Naive thymus-derived CD8-positive, alpha-beta T cell (primary cell): ENCODE measurements around the gene TSPAN18. TPM values are rescaled to one million over a fixed set of nuclear protein-coding genes. Genes with fewer than 3 reads are reported as not detected.

Source experiments
- ATAC-seq, 2 donors: fragments of 150-1000 bp; cut with Tn5 transposase in 1 of 2; sonication (Bioruptor Pico), chemical (Tn5 transposase) in 1 of 2; 1 replicate in 1 of 2; 2 replicates in 1 of 2; pipeline ENCODE4 v1.10.0; 2021; ENCODE audit warnings: mild to moderate bottlenecking in 2 of 2, moderate library complexity in 2 of 2
- POLR2A ChIA-PET: fragments of 350-600 bp; sonication (Branson Sonifier 250); formaldehyde crosslinking; loops from one replicate; lab custom pipeline; 2021; ENCODE audit warnings: antibody characterized with exemption; lab: Charles Lee
- DNase-seq, 10 donors: peaks; one replicate each; pipeline versions ENCODE4 v3.0.0 to v3.0.0-alpha.2; 2020 to 2022
- H3K27ac Mint-ChIP-seq, 10 donors: one replicate each; pipeline ENCODE4 v1.8.0; 2020 to 2022; ENCODE audit warnings: mild to moderate bottlenecking in 10 of 10, mixed read lengths in 10 of 10, moderate library complexity in 4 of 10, inconsistent platforms in 1 of 10
- H3K27me3 Mint-ChIP-seq, 5 donors: one replicate each; pipeline ENCODE4 v1.8.0; 2021 to 2022; ENCODE audit warnings: mixed read lengths in 5 of 5
- H3K36me3 Mint-ChIP-seq, 3 donors: one replicate each; pipeline ENCODE4 v1.8.0; 2020 to 2022; ENCODE audit warnings: mixed read lengths in 3 of 3, mild to moderate bottlenecking in 2 of 3, inconsistent platforms in 1 of 3
- H3K4me1 Mint-ChIP-seq, 4 donors: one replicate each; pipeline ENCODE4 v1.8.0; 2021 to 2022; ENCODE audit warnings: mixed read lengths in 4 of 4
- H3K4me3 Mint-ChIP-seq, 10 donors: one replicate each; pipeline ENCODE4 v1.8.0; 2020 to 2022; ENCODE audit warnings: mild to moderate bottlenecking in 10 of 10, mixed read lengths in 10 of 10, moderate library complexity in 6 of 10, inconsistent platforms in 1 of 10
- H3K9me3 Mint-ChIP-seq, 9 donors: one replicate each; pipeline ENCODE4 v1.8.0; 2020 to 2022; ENCODE audit warnings: mixed read lengths in 9 of 9, mild to moderate bottlenecking in 3 of 9, inconsistent platforms in 1 of 9, moderate library complexity in 1 of 9
- polyA plus RNA-seq, 3 donors: library from polyadenylated mRNA; unstranded; fragments of 300-500 nt; fragmentation: Illumina TruSeq; gene quantifications; one replicate each; pipeline ENCODE4 v1.2.3, GENCODE V29; 2021
- total RNA-seq, 8 experiments: library from RNA in 2 of 8; stranded (reverse) in 2 of 8; gene quantifications; one replicate each; pipeline ENCODE4 v1.2.3 and lab custom pipeline; 2021 to 2026

Gene TSPAN18
- total and polyA plus RNA-seq, 5 experiments from 2014 or later: 0.73 to 5.5 (median 1.5) TPM

DNA sequence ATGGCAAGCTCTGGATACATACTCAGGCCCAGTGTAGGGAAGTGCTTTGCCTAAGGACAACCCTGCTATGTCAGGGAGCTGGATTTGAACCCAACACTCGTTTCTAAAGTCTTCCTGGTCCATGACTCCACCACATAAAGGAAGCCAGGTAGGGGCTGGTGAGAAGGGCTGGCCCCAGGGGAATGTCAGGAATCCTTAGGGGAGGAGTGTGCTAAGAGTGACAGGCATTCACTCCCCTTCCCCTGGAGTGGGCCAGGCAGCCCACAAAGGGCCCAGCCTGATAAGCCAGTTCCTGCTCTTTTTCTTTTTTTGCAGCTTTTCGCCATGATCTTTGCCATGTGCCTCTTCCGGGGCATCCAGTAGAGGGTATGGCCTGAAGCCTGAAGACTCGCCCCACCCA, 202.1 kb downstream of the TSPAN18 start:
- Mint-ChIP-seq H3K27ac (no peak overlapping the region), H3K27me3 (peaks cover 0 to 2% (median 0%) of the 10 kb centered on the region in 5 donors), H3K4me3 (no peak overlapping the region), H3K4me1 (peaks cover 0 to 5% (median 4%) of the 10 kb centered on the region in 4 donors), H3K9me3 (no peaks in the 10 kb centered on the region), H3K36me3 (peaks cover 0 to 5% (median 0%) of the 10 kb centered on the region in 3 donors)
- no peak for ATAC-seq
- no peak for DNase-seq
- POLR2A ChIA-PET: no interaction called here

DNA sequence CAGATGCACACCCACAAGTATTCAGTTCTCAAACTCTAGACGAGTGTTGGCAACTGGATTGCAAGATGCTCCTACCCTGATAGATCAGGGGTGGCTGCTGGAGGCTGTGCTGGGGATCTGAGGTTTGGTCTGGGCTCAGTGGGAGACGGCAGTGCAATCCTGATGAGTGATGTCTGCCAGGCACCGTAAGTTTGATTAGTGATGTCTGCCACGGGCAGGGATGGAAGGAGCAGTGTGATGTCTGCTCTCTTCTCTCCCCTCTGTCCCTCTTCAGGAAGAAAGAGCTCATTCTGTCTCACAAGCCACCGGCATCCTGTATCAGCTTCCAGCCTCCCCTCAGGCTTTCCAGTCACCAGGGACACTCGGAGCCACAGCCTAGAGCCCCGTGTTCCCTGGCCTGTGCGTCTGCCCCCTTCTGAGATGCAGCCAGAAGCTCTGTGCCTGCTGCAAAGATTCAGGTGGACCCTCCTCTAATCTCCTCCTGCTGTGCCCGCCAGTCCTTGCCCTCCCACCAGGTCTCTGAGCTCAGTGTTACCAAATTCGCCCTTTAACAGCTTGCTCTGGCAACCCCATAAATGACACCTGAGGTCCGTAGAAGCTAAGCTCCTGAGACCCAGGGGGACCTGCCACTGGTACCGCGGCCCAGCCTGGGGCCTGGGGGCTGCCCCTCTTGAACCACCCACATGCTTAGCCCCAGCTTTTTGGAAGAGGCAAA, 204.0 kb downstream of the TSPAN18 start:
- no peak for DNase-seq
- H3K27ac Mint-ChIP-seq: peak overlapping the region in 3 of 10 donors; percentile 46 to 59 (median 48)
- peaks cover 0 to 2% (median 0%) of the 10 kb centered on the region in 5 donors for H3K27me3 Mint-ChIP-seq
- H3K9me3 Mint-ChIP-seq: no peaks in the 10 kb centered on the region
- peaks cover 0 to 5% (median 4%) of the 10 kb centered on the region in 4 donors for H3K4me1 Mint-ChIP-seq
- POLR2A ChIA-PET: interaction anchor here (1.7 kb wide), 1 partner anchor 172 kb away, joined by 3 read pairs; no protein-coding TSS in a partner anchor
- peaks cover 0 to 5% (median 0%) of the 10 kb centered on the region in 3 donors for H3K36me3 Mint-ChIP-seq
- H3K4me3 Mint-ChIP-seq: no peak overlapping the region
- ATAC-seq: no peak

DNA sequence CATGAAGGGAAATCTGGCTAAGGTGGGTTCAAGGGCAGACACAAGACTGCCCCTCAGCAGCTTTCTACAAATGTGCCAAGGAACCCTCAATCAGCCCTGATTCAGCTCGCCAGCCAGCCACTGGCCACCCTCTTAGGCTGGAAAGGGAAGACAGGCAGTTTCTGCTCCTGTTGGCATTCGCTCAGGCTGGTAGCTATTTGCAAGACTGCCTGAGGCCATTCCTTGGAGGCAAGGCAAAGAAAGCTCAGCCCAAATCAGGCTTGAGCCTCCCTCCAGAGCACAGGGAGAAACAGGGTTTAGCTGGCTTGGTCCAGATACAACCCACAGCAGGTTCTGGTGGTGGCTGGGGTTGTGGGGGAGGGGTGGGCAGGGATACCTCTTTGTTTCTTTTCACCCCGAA, 204.7 kb downstream of the TSPAN18 start:
- H3K27ac Mint-ChIP-seq: peak overlapping the region in 1 of 10 donors; percentile 48
- ATAC-seq (no peak), DNase-seq (no peak)
- H3K36me3 Mint-ChIP-seq: peaks cover 0 to 5% (median 0%) of the 10 kb centered on the region in 3 donors
- POLR2A ChIA-PET: interaction anchor here (1.7 kb wide), 1 partner anchor 171 kb away, joined by 3 read pairs; no protein-coding TSS in a partner anchor
- H3K4me3 Mint-ChIP-seq: no peak overlapping the region
- H3K27me3 Mint-ChIP-seq: peaks cover 0 to 2% (median 0%) of the 10 kb centered on the region in 5 donors
- peaks cover 2 to 5% (median 4%) of the 10 kb centered on the region in 4 donors for H3K4me1 Mint-ChIP-seq
- H3K9me3 Mint-ChIP-seq: no peaks in the 10 kb centered on the region

DNA sequence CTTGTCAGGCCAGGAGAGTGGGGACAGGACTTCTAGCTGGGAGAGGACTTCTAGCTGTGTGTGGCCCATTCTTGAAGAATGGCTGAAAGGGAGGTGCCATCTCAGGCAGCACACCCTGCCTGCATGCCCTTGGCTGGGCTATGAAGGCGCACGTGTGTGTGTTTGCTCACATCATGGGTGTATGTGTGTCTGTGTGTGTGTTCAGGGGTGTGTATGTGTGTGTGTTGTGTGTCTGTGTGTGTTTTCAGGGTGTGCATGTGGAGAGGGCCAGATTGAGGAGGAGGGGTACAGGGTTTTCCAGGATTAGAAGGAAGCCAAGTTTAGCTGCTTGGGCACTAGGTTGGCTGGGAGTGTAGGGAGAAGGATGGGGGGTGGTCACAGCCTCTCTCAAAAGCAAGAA, 207.3 kb downstream of the TSPAN18 start:
- H3K27me3 Mint-ChIP-seq: no peaks in the 10 kb centered on the region
- POLR2A ChIA-PET: no interaction called here
- H3K36me3 Mint-ChIP-seq: peaks cover 0 to 2% (median 0%) of the 10 kb centered on the region in 3 donors
- no peak for ATAC-seq
- DNase-seq: no peak
- peak overlapping the region in 1 of 10 donors; percentile 9 for H3K4me3 Mint-ChIP-seq
- H3K27ac Mint-ChIP-seq: no peak overlapping the region
- H3K9me3 Mint-ChIP-seq: no peaks in the 10 kb centered on the region
- H3K4me1 Mint-ChIP-seq: peaks cover 0 to 3% (median 0%) of the 10 kb centered on the region in 4 donors

DNA sequence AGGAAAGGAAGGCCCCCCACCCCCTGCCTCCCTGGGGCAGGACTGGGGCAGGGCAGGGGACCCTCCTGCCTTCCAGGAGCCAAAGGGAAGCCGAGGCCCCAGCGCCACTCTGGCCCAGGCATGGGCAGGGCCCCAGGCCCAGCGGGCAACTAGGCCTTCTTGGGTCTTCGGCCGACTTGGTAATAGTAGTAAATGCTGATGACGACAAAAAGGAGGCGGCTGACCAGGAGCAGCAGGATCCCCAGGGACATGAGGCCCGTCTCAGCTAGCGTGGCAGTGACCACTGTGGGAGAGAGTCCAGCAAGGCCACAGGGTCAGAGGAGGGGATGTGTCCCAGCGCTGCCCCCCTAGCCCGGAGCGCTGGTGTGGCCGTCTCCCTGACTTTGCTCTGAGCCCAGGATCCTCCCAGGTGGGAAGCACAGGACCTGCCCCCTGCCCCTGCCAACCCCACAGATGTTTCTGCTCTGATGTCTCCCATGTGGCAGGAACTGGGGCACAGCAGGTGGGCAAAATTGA, 208.0 kb downstream of the TSPAN18 start:
- H3K4me3 Mint-ChIP-seq: no peak overlapping the region
- DNase-seq (no peak), ATAC-seq (no peak)
- H3K27me3 Mint-ChIP-seq: no peaks in the 10 kb centered on the region
- H3K9me3 Mint-ChIP-seq: no peaks in the 10 kb centered on the region
- POLR2A ChIA-PET: no interaction called here
- peaks cover 0 to 6% (median 0%) of the 10 kb centered on the region in 4 donors for H3K4me1 Mint-ChIP-seq
- peaks cover 0 to 1% (median 0%) of the 10 kb centered on the region in 3 donors for H3K36me3 Mint-ChIP-seq
- no peak overlapping the region for H3K27ac Mint-ChIP-seq

DNA sequence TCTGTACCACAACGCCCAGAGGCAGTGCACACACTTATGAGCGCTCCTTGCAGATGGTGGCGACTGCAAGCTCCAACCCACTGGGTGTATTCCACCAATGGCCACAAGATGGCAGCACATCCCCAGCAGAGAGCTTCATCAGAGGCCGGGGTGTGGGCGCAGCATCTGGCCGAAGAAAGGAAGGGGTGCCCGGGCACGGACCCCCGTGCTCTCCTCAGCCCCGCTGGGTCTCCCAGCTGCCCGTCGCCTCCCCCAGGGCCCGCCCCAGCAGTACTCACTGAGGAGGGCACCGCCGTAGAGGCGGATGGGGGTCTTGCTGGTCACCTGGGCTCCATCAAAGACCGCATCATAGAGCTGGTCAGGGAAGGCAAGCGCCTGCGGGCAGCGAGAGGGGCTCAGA, 209.8 kb downstream of the TSPAN18 start:
- Mint-ChIP-seq H3K36me3 (no peaks in the 10 kb centered on the region), H3K27me3 (no peaks in the 10 kb centered on the region), H3K4me3 (no peak overlapping the region), H3K27ac (no peak overlapping the region), H3K4me1 (peaks cover 0 to 19% (median 0%) of the 10 kb centered on the region in 4 donors), H3K9me3 (no peaks in the 10 kb centered on the region)
- POLR2A ChIA-PET: interaction anchor here (0.6 to 3.2 kb wide), 3 partner anchors 9 to 174 kb away, joined by 3 to 41 read pairs (median 5); no protein-coding TSS in a partner anchor
- DNase-seq (peak; percentile 59 to 87 (median 76)), ATAC-seq (peak; percentile 82 to 92)

DNA sequence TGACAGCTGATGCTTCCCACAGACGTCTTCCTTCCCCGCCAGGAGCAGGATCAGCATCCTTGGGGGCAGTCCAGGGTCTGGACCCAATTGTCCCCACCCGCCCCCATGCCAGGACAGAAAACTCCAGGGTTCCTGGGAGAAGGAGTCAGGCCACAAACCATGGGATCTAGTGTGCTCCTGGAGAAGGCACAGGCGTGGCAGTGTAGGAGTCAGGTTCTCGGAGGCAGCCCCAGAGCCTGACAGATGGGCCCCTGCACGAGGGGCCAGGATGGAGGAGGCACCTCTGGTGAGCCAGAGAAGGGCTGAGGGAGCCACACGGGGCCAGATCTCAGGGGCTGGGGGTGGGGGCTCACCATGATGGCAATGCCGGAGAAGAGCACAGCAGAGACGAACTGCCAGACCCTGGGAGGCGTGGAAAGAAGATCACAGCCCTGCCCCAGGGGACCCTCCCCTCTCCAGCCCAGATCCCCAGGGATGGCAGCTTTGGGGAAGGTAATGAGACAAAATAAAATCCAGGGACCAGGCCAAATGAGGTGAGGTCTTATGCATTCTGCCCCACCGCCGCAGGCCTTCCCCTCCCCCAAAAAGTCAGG, 210.3 kb downstream of the TSPAN18 start:
- ATAC-seq: no peak
- Mint-ChIP-seq H3K4me1 (peaks cover 0 to 24% (median 0%) of the 10 kb centered on the region in 4 donors), H3K36me3 (no peaks in the 10 kb centered on the region), H3K27ac (no peak overlapping the region), H3K9me3 (no peaks in the 10 kb centered on the region), H3K27me3 (no peaks in the 10 kb centered on the region), H3K4me3 (no peak overlapping the region)
- no peak for DNase-seq
- POLR2A ChIA-PET: interaction anchor here (1.8 to 3.2 kb wide), 2 partner anchors 167 to 173 kb away, joined by 5 to 41 read pairs; no protein-coding TSS in a partner anchor

DNA sequence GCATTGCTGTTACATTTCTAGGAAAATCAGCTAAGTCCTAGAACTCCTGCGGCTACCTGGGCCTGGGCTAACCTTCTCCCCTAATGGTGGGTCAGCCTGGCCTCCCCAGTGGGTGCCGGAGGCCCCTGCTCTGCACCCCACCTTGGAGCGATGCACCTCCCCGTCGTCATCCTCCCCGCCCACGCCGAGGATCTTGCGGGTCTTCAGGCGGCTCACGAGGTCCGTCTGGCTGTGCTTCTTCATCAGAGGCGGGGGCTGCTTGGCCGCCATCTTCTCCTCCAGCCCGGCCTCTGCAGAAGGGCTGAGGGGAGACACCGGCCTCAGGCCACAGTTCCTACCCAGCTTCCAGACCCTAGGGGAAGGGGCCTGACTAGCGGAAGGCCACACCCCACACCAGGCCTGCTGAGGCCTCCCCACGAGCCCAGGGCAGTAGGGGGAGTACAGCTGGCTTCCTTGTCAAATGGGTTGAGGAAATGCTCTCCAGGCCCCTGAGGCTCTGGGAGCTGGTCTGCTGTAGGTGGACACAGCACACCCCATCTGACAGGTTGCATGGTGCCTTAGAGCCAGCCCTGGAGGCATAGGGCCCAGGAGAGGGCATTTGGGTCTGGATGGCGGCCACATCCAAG, 211.4 kb downstream of the TSPAN18 start:
- no peak for ATAC-seq
- H3K36me3 Mint-ChIP-seq: no peaks in the 10 kb centered on the region
- POLR2A ChIA-PET: interaction anchor here (3.2 kb wide), 1 partner anchor 166 kb away, joined by 41 read pairs; no protein-coding TSS in a partner anchor
- H3K27ac Mint-ChIP-seq: no peak overlapping the region
- no peaks in the 10 kb centered on the region for H3K9me3 Mint-ChIP-seq
- no peaks in the 10 kb centered on the region for H3K27me3 Mint-ChIP-seq
- no peak overlapping the region for H3K4me3 Mint-ChIP-seq
- peaks cover 2 to 32% (median 6%) of the 10 kb centered on the region in 4 donors for H3K4me1 Mint-ChIP-seq
- DNase-seq: no peak

DNA sequence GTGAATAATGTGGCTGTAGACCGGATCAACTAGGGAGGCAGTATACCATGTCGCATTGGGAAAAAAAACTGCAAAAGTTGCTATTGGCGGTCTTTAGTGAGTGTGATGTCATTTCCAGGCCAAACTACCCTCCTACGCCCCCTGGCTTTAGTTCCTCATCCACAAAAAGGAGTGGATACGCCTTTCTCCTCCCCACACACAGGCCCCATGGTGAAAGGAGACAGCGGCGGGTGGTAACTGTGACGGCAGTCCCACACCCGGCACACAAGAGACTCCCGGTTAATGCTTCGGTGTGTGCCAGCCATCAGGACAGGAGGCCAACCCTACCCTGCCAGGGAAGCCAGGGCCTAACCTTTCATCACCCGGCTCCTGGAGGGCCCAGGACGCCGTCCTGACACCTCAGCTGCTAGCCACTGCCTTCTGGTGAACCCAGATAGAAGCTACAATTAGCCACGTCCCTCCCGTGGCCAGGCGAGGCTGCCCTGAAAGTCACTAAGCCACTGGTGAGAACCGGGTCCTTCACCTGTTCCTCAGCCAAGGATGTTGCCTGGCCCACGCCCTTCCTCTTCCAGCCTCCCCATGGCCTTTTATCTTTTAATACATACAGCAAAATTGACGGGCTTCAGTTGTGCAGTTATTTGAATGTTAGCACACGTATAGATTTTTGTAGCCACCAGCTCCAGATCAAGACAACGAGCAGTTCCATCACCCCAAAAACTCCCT, 213.1 kb downstream of the TSPAN18 start:
- Mint-ChIP-seq H3K27ac (no peak overlapping the region), H3K36me3 (no peaks in the 10 kb centered on the region), H3K9me3 (no peaks in the 10 kb centered on the region), H3K4me3 (no peak overlapping the region), H3K4me1 (peaks cover 4 to 49% (median 12%) of the 10 kb centered on the region in 4 donors), H3K27me3 (no peaks in the 10 kb centered on the region)
- POLR2A ChIA-PET: no interaction called here
- DNase-seq (no peak), ATAC-seq (no peak)

DNA sequence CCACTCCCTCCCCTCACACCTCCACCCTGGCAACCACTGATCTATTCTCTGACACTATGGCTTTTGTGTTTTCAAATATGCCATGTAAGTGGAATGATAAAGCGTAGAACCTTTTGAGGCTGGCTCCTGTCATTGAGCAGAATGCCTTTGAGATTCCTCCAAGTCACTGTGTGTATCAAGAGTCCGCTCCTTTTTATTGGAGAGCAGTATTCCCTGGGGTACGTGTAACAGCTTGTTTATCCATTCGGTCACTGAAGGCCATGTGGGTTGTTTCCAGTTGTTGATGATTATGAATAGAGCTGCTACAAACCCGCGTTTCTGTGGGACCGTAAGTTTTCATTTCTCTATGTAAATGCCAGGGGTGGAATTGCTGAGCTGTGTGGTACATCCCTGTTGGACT, 213.6 kb downstream of the TSPAN18 start:
- H3K9me3 Mint-ChIP-seq: no peaks in the 10 kb centered on the region
- no peak overlapping the region for H3K4me3 Mint-ChIP-seq
- ATAC-seq: no peak
- no peak overlapping the region for H3K27ac Mint-ChIP-seq
- no peak for DNase-seq
- peaks cover 4 to 55% (median 12%) of the 10 kb centered on the region in 4 donors for H3K4me1 Mint-ChIP-seq
- H3K27me3 Mint-ChIP-seq: no peaks in the 10 kb centered on the region
- H3K36me3 Mint-ChIP-seq: no peaks in the 10 kb centered on the region
- POLR2A ChIA-PET: no interaction called here

DNA sequence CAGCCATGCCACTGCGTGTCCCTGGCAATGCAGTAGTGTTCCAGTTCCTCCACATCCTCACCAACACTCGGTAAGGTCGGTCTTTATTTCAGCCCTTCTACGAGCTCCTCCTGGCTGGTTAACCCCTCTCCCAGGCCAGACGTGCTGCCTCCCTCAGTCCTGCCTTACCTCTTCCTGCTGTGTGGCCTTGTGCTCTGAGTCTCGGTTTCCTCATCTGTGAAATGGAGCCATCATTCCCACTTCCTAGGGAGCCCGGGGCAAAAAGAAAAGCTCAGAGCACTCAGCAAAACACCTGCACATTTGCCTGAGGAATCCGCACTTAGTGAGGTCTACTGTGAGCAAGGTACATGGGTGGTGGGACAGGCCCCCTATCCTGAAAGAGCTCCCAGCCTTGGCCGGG, 214.1 kb downstream of the TSPAN18 start:
- Mint-ChIP-seq H3K9me3 (no peaks in the 10 kb centered on the region), H3K27ac (peak overlapping the region in 1 of 10 donors; percentile 7), H3K4me3 (no peak overlapping the region), H3K4me1 (peaks cover 4 to 58% (median 12%) of the 10 kb centered on the region in 4 donors), H3K27me3 (no peaks in the 10 kb centered on the region), H3K36me3 (no peaks in the 10 kb centered on the region)
- DNase-seq (no peak), ATAC-seq (no peak)
- POLR2A ChIA-PET: interaction anchor here (1.2 kb wide), 1 partner anchor 162 kb away, joined by 4 read pairs; no protein-coding TSS in a partner anchor
